IPS-20b (cell line): ENCODE data around the gene MOB3B.

Experiments used
- H3K27ac ChIP-seq: one replicate; pipeline ENCODE4 v1.5.1; 2013; ENCODE audit warnings: low read length
- H3K27me3 ChIP-seq: 2 replicates; pipeline ENCODE4 v1.6.1; 2013; ENCODE audit warnings: mild to moderate bottlenecking, low read length, inconsistent platforms; ENCODE audit not compliant: insufficient read depth
- H3K36me3 ChIP-seq: 2 replicates; pipeline ENCODE4 v1.6.1; 2013; ENCODE audit warnings: low read depth, mild to moderate bottlenecking, inconsistent platforms, low read length, moderate library complexity; ENCODE audit not compliant: insufficient read depth
- H3K4me1 ChIP-seq: 2 replicates; pipeline ENCODE4 v1.6.1; 2013; ENCODE audit warnings: mild to moderate bottlenecking, control low read depth, inconsistent platforms, low read length, moderate library complexity; ENCODE audit not compliant: insufficient read depth
- H3K4me3 ChIP-seq: 2 replicates; pipeline ENCODE4 v1.5.1; 2013; ENCODE audit warnings: mild to moderate bottlenecking, low read length, inconsistent platforms
- H3K9ac ChIP-seq: 2 replicates; pipeline ENCODE4 v1.6.1; 2013; ENCODE audit warnings: low read depth, mild to moderate bottlenecking, inconsistent platforms, low read length, moderate library complexity
- H3K9me3 ChIP-seq: 2 replicates; pipeline ENCODE4 v1.6.1; 2013; ENCODE audit warnings: mild to moderate bottlenecking, low read depth, low read length, inconsistent platforms; ENCODE audit not compliant: insufficient read depth

MOB3B gene

DNA sequence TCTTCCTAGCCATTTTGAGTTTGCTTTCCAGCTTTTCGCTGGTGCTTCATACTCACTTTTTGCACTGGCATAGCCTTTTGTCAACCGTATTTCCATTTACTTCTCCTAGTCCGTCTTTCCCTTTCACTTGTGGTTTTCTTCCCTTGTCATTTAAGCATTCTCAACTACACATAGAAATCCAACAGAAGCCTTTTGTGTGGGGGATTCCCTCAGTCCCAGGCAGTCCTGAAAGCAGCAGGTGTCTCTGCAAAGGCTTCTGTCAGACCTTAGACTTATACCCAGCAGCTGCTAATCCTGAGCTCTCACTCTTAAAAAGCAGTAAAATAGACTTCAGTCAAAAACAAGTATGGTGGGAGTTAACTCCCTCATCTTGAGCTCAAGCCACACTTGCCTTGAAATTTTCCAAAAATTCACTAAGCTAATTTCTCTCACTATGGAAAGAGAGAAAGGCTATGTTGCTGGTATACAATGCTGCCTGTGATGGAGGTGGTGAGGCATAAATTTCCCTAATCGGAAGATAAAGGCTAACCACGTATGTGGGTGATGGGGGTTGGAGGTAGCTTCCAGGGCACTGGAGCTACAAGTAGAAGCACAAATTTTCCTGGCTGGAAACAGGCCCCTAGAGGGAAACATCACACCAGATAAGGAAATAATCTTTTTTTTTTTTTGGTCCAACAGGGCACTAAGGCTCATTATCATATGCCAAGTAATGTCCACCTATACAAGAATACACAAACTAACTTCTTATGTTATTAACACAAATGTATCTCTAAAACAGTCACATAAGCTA, 40.3 kb downstream of the MOB3B start:
- H3K27me3 ChIP-seq, result no peaks in the 10 kb centered on the region
- H3K36me3 ChIP-seq, result no peaks in the 10 kb centered on the region
- no peak overlapping the region for H3K27ac ChIP-seq
- H3K4me1 ChIP-seq, result peaks cover 30% of the 10 kb centered on the region
- peak overlapping the region; percentile 26; the same call in 1 of the 2 replicates for H3K9ac ChIP-seq
- no peaks in the 10 kb centered on the region for H3K9me3 ChIP-seq
- H3K4me3 ChIP-seq, result peak overlapping the region; percentile 38; the same call in 1 of the 2 replicates

DNA sequence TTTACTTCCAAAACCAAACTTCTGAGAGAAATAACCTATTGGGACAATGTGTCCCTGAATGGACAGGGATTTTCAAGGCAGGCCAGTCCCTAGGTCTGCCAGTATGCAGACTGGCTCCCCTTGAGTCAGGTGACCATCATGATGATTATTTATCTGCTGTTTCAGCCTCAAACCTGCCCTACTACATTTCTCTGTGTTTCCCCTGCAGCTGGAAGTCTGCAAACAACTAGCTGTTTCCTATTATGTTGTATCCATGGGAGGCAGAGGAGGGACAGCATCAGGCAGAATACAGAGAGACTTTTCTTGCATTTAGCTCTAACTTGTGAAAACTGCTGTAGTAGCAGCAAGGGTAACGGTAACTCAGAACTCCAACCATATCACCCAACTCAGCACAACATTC, 41.7 kb downstream of the MOB3B start:
- Histone ChIP-seq H3K27ac (peak overlapping the region; percentile 4), H3K4me1 (peaks cover 30% of the 10 kb centered on the region), H3K27me3 (no peaks in the 10 kb centered on the region), H3K9ac (peak overlapping the region; percentile 22; the same call in 1 of the 2 replicates), H3K4me3 (no peak overlapping the region), H3K36me3 (no peaks in the 10 kb centered on the region), H3K9me3 (no peaks in the 10 kb centered on the region)

DNA sequence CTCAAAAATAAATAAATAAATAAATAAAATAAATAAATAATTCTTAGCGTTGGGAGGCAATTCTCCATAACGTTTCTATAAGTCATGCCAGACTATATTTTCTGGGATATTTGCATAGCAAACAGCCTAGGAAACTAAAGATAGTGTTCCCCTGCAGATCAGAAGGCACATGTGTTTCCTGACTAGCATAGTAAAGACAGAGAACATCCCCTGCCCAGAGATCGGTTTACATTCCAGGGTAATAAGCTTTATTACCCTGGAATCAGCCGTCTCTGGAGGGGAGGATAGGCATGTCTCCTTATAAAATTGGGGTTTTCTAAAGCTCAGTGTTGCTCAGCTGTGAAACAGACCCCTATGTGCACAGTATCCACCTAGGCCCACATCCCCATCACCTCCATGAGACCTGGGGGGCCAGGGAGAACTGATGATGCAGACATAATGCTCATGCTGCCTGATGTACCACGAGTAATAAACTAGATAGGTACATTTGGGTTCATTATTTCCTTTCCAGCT, 42.4 kb downstream of the MOB3B start:
- Histone ChIP-seq H3K4me1 (peaks cover 30% of the 10 kb centered on the region), H3K9ac (peak overlapping the region; percentile 22; the same call in 1 of the 2 replicates), H3K36me3 (no peaks in the 10 kb centered on the region), H3K27ac (peak overlapping the region; percentile 4), H3K9me3 (no peaks in the 10 kb centered on the region), H3K4me3 (no peak overlapping the region), H3K27me3 (no peaks in the 10 kb centered on the region)

DNA sequence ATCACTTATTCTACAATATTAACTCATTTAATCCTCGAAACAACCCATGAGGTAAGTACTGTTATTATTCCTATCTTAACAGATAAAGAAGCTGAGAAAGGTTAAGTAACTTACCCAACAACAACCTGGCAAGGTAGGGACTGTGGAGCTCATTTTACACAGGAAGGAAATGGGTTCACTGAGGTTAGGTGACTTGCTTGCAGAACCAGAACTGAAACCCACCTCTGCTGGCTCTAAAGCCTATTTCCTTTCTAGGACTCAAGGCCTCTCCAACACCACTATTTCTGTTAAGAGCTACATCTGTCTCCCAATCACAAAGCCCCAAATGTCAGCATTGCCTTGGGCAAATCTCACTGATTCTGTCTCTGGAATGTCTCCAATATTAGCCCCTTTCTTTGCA, 44.5 kb downstream of the MOB3B start:
- H3K9me3 ChIP-seq, result no peaks in the 10 kb centered on the region
- H3K4me3 ChIP-seq, result no peak overlapping the region
- H3K36me3 ChIP-seq, result no peaks in the 10 kb centered on the region
- H3K4me1 ChIP-seq, result peaks cover 25% of the 10 kb centered on the region
- H3K27ac ChIP-seq, result no peak overlapping the region
- no peak overlapping the region for H3K9ac ChIP-seq
- no peaks in the 10 kb centered on the region for H3K27me3 ChIP-seq

DNA sequence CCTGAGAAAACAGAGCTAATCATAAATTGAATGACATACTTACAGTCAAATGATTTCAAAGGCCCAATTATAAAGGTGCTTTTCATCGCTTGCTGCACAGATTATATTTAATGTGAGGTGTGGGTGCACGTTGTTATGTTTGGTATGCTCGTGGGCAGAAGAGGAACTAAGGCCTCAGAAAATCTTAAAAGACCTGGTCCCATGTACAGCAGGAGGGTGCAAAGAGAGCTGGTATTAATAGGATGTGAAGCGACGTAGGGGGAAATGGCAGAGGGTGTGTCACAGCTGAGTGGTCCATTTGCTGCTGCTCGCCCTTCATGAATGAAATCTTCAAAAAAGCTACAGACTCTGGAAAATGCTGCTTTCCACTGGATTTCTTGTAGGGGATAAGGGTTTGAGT, 46.0 kb downstream of the MOB3B start:
- peaks cover 11% of the 10 kb centered on the region; the same call in 1 of the 2 replicates for H3K4me1 ChIP-seq
- no peaks in the 10 kb centered on the region for H3K36me3 ChIP-seq
- no peak overlapping the region for H3K4me3 ChIP-seq
- no peak overlapping the region for H3K9ac ChIP-seq
- no peaks in the 10 kb centered on the region for H3K27me3 ChIP-seq
- peaks cover 14% of the 10 kb centered on the region for H3K9me3 ChIP-seq
- H3K27ac ChIP-seq, result no peak overlapping the region

DNA sequence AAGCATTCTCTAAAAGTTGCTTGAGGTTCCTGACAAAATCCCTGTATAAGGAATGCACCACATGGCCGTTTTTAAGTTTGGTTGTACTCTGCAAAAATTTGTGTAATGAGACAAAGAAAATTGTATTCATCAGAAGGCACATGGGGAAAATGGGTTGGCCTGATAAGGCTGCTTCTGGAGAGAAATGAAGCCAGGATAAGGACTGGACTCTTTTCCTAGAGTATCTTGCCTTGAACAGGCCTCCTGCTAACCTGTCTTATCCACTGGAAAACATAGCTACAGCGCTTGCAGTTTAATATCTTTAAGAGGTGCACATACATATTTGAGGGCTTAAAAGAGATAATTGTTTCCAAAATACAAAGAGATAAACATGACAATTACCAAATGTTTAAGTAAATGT, 46.9 kb downstream of the MOB3B start:
- Histone ChIP-seq H3K27me3 (no peaks in the 10 kb centered on the region), H3K4me3 (no peak overlapping the region), H3K9me3 (peaks cover 20% of the 10 kb centered on the region), H3K4me1 (peaks cover 6% of the 10 kb centered on the region; the same call in 1 of the 2 replicates), H3K27ac (no peak overlapping the region), H3K36me3 (no peaks in the 10 kb centered on the region), H3K9ac (no peak overlapping the region)

DNA sequence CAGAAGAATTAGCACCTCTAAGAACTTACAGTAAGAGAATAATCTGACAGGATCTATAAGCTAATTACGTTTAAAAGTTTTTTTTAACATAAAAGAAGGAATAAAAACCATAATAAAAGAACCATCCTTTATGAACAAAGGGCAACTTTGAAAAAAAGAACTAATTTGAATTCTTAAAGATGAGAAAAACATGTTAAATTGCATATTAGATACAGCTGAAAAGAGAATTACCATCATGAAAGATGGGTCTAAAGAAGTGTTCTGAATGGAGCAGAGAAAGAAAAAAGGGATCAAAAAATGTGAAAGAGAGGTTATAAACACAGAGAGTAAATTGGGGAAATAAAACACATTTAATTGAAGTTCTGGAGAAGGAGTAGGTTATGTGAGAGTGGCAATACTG, 51.3 kb downstream of the MOB3B start:
- no peak overlapping the region for H3K9ac ChIP-seq
- H3K27ac ChIP-seq, result no peak overlapping the region
- no peak overlapping the region for H3K4me3 ChIP-seq
- H3K9me3 ChIP-seq, result peaks cover 20% of the 10 kb centered on the region
- no peaks in the 10 kb centered on the region for H3K36me3 ChIP-seq
- H3K27me3 ChIP-seq, result no peaks in the 10 kb centered on the region
- H3K4me1 ChIP-seq, result peaks cover under 1% of the 10 kb centered on the region

DNA sequence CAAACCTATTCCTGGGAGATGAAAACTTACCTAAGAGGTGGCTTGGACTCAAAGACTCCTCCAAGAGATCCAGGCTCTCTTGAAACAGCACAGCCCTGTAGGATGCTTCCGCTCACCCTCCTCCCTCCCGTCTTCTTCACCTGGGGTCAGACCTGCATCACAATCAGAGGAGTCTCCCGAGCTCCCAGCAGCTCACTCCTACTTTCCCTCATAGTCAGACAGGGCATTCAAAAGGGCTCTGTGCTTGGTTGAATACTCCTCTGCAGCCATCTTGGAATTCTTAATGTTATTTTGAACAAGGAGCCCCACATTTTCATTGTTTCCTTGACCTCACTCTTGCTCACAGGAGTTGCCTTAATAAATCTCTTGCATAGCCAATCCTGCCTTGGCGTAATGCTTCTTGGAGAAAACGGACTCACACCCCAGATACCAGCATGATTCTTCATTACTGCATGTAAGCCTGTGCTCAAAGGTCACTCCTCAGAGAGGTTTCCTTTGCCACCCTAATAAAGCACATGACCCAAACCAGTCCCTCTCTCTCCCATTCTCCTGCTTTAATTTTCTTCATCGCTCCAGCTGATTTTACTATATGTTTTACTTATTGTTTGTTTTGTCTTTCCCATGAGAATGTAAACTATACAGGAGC, 52.6 kb downstream of the MOB3B start:
- Histone ChIP-seq H3K27ac (no peak overlapping the region), H3K9me3 (peaks cover 20% of the 10 kb centered on the region), H3K4me1 (peaks cover 5% of the 10 kb centered on the region), H3K36me3 (no peaks in the 10 kb centered on the region), H3K9ac (no peak overlapping the region), H3K27me3 (no peaks in the 10 kb centered on the region), H3K4me3 (no peak overlapping the region)

DNA sequence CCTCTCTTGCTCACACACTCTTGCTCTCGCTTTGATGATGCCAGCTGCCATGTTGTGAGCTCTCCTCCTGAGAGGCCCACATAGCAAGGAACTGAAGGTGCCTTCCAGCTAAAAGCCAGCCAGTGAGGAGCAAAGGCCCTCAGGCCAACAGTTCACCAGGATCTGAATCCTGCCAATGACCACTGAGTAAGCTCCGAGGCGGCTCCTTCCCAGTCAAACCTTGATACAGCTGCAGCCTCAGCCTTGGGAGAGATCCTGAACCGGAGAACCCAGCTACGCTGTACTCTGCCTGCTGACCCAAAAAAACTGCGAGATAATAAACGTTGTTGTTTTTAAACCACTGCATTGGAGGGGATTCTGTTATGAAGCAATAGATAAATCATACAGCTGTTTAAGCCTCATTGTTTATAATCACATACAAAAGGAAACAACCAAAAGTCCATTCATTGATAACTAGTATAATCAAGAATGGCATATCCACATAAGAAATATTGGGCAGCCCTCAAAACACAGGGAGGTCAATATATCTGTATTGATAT, 54.5 kb downstream of the MOB3B start:
- Histone ChIP-seq H3K9me3 (peaks cover 20% of the 10 kb centered on the region), H3K9ac (no peak overlapping the region), H3K27me3 (no peaks in the 10 kb centered on the region), H3K36me3 (no peaks in the 10 kb centered on the region), H3K4me1 (peaks cover 14% of the 10 kb centered on the region), H3K27ac (no peak overlapping the region), H3K4me3 (no peak overlapping the region)

DNA sequence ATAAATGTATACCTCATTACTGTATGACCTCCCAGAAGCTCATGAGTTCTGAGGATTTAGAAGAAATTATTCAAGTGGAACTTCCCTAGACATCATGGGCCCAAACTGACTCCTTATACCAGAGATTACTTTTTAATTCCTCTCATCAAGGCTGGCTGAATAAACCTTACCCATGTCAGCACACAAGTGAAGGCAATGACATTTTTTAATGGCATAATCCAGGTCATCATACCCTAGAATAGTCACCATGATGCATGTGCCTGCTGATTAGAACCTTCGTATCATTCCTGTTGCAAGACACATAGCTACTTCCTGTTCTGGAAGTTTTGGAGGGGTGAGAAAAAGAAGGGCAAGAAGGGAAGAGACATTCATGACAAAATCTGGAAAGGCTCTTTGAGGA, 55.3 kb downstream of the MOB3B start:
- H3K9me3 ChIP-seq, result peaks cover 13% of the 10 kb centered on the region
- no peak overlapping the region for H3K27ac ChIP-seq
- H3K4me1 ChIP-seq, result peaks cover 14% of the 10 kb centered on the region
- H3K36me3 ChIP-seq, result no peaks in the 10 kb centered on the region
- no peak overlapping the region for H3K4me3 ChIP-seq
- H3K27me3 ChIP-seq, result no peaks in the 10 kb centered on the region
- H3K9ac ChIP-seq, result no peak overlapping the region

DNA sequence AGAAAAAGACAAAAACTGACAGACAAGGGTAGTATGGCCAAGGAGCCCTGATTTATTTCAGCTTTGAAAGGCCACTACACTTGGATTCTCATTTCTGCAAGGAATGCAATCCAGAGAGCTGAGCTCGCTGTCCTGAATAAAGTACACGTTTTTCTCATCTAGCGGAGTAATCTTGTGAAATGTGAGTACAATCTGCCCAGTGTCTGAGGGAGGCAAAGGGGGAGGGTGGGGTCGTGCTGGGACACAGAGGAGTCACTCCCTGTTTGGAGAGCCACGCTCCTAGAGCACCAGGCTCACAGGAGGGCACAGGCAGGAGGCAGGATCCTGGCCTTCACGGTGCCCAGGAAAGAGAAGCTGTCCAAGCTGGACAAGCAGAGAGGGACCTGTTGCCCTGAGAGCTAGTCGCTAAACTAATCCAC, 56.5 kb downstream of the MOB3B start:
- Histone ChIP-seq H3K9ac (no peak overlapping the region), H3K36me3 (no peaks in the 10 kb centered on the region), H3K9me3 (peaks cover 2% of the 10 kb centered on the region), H3K4me1 (peaks cover 14% of the 10 kb centered on the region), H3K27ac (no peak overlapping the region), H3K4me3 (no peak overlapping the region), H3K27me3 (no peaks in the 10 kb centered on the region)
